GM23338 (cell line): ENCODE results near the gene EIF4E3. TPM values are rescaled to one million over a fixed set of nuclear protein-coding genes. Genes with fewer than 3 reads are reported as not detected.

ENCODE experiments used
- ATAC-seq: fragments of 200-7000 bp; cut with Tn5 transposase; 3 replicates; pipeline ENCODE4 v1.9.1; 2020
- DNase-seq: peaks from one replicate; pipeline ENCODE4 v3.0.0-alpha.2; 2015; ENCODE audit warnings: low spot score
- H2AFZ ChIP-seq: fragments of 200-600 bp; sonication (generic); 2 replicates; pipeline ENCODE4 v1.8.0; 2016; ENCODE audit warnings: antibody characterized with exemption, mild to moderate bottlenecking, moderate library complexity
- H3F3A ChIP-seq: fragments of 200-600 bp; sonication (generic); replicated peaks from 2 replicates; pipeline ENCODE4 v1.8.0; 2017; ENCODE audit warnings: antibody characterized with exemption, mixed run types, low read depth
- H3K27ac ChIP-seq: fragments of 200-600 bp; sonication (generic); 2 replicates; pipeline ENCODE4 v1.6.1; 2016; ENCODE audit warnings: low read depth
- H3K27me3 ChIP-seq: fragments of 200-600 bp; sonication (generic); 2 replicates; pipeline ENCODE4 v1.8.0; 2016; ENCODE audit warnings: mild to moderate bottlenecking, mixed run types, moderate library complexity; ENCODE audit not compliant: insufficient read depth
- H3K36me3 ChIP-seq: fragments of 200-600 bp; sonication (generic); 2 replicates; pipeline ENCODE4 v1.8.0; 2016; ENCODE audit warnings: mild to moderate bottlenecking; ENCODE audit not compliant: insufficient read depth
- H3K4me1 ChIP-seq: fragments of 200-600 bp; sonication (generic); 2 replicates; pipeline ENCODE4 v1.8.0; 2016; ENCODE audit warnings: mild to moderate bottlenecking, moderate library complexity; ENCODE audit not compliant: insufficient read depth
- H3K4me2 ChIP-seq: fragments of 200-600 bp; sonication (generic); 2 replicates; pipeline ENCODE4 v1.7.1; 2017; ENCODE audit warnings: mixed run types
- H3K4me3 ChIP-seq: fragments of 200-600 bp; sonication (generic); 2 replicates; pipeline ENCODE4 v1.6.1; 2016; ENCODE audit warnings: mixed run types
- H3K79me2 ChIP-seq: fragments of 200-600 bp; sonication (generic); replicated peaks from 2 replicates; pipeline ENCODE4 v1.8.0; 2017; ENCODE audit warnings: mild to moderate bottlenecking; ENCODE audit not compliant: insufficient read depth
- H3K9me2 ChIP-seq: fragments of 200-600 bp; sonication (generic); 2 replicates; pipeline ENCODE4 v1.8.0; 2017; ENCODE audit not compliant: insufficient read depth
- H4K20me1 ChIP-seq: fragments of 200-600 bp; sonication (generic); replicated peaks from 2 replicates; pipeline ENCODE4 v1.8.0; 2017; ENCODE audit warnings: mild to moderate bottlenecking; ENCODE audit not compliant: insufficient read depth
- H3K27ac Mint-ChIP-seq: 2 replicates; pipeline ENCODE4 v1.8.0; 2020; ENCODE audit warnings: inconsistent platforms, mild to moderate bottlenecking, moderate library complexity, mixed read lengths
- H3K27me3 Mint-ChIP-seq: 3 replicates; pipeline ENCODE4 v1.8.0; 2022; ENCODE audit warnings: low read depth, mild to moderate bottlenecking, moderate library complexity, mixed read lengths, inconsistent platforms; ENCODE audit not compliant: insufficient read depth, poor library complexity
- H3K36me3 Mint-ChIP-seq: 3 replicates; pipeline ENCODE4 v1.8.0; 2021; ENCODE audit warnings: low read depth, mild to moderate bottlenecking, inconsistent platforms, moderate library complexity, mixed read lengths
- H3K4me1 Mint-ChIP-seq: 3 replicates; pipeline ENCODE4 v1.8.0; 2020; ENCODE audit warnings: mild to moderate bottlenecking, inconsistent platforms, mixed read lengths
- H3K4me3 Mint-ChIP-seq: 3 replicates; pipeline ENCODE4 v1.8.0; 2021; ENCODE audit warnings: moderate library complexity, mild to moderate bottlenecking, inconsistent platforms, mixed read lengths
- H3K9me3 Mint-ChIP-seq: 3 replicates; pipeline ENCODE4 v1.8.0; 2020; ENCODE audit warnings: moderate library complexity, mild to moderate bottlenecking, inconsistent platforms, mixed read lengths
- CREB1 ChIP-seq: fragments of 250-450 bp; sonication (Bioruptor Pico); IDR thresholded peaks from 2 replicates; pipeline ENCODE4 v1.5.0; 2020; ENCODE audit warnings: low read depth, mild to moderate bottlenecking, moderate library complexity
- EZH2 ChIP-seq: fragments of 200-600 bp; sonication (generic); IDR thresholded peaks from one replicate; pipeline ENCODE4 v1.8.0; 2017; ENCODE audit warnings: antibody characterized with exemption, mild to moderate bottlenecking, low read depth; ENCODE audit not compliant: unreplicated experiment
- EZH2phosphoT487 ChIP-seq: fragments of 200-600 bp; sonication (generic); IDR thresholded peaks from one replicate; pipeline ENCODE4 v1.8.1; 2018; ENCODE audit warnings: antibody characterized with exemption; ENCODE audit not compliant: unreplicated experiment
- JUNB ChIP-seq: IDR thresholded peaks from one replicate; pipeline ENCODE4 v1.6.1; 2016; ENCODE audit warnings: antibody characterized with exemption; ENCODE audit not compliant: unreplicated experiment
- NANOG ChIP-seq: IDR thresholded peaks from 2 replicates; pipeline ENCODE4 v1.6.1; 2016; ENCODE audit warnings: antibody characterized with exemption, borderline replicate concordance
- POLR2AphosphoS5 ChIP-seq: IDR thresholded peaks from 2 replicates; pipeline ENCODE4 v1.6.1; 2016; ENCODE audit warnings: antibody characterized with exemption, low read depth
- STAT1 ChIP-seq: IDR thresholded peaks from one replicate; pipeline ENCODE4 v1.6.1; 2016; ENCODE audit warnings: antibody characterized with exemption; ENCODE audit not compliant: unreplicated experiment
- ZNF114 ChIP-seq: fragments of 250-450 bp; sonication (Bioruptor Pico); IDR thresholded peaks from 2 replicates; pipeline ENCODE4 v1.5.0; 2020; ENCODE audit warnings: mild to moderate bottlenecking, moderate library complexity
- ZNF331 ChIP-seq: fragments of 250-450 bp; sonication (Bioruptor Pico); IDR thresholded peaks from 2 replicates; pipeline ENCODE4 v1.5.0; 2020; ENCODE audit warnings: low read depth, mild to moderate bottlenecking, moderate library complexity
- polyA plus RNA-seq: library from polyadenylated mRNA; unstranded; fragments of >200 nt; fragmentation: Nextera tagmentation; extraction: Ambion mirVana; gene quantifications from 2 replicates; pipeline ENCODE4 v1.2.1, GENCODE V29; 2016
- total RNA-seq: library from RNA; depleted of rRNA; stranded (reverse); fragments of >200 nt; shearing (Covaris generic); gene quantifications from 2 replicates; pipeline ENCODE4 v1.2.3, GENCODE V29; 2014
- TF ChIP-seq, protein P1 (sequence below): fragments of 250-450 bp; sonication (Bioruptor Pico); IDR thresholded peaks from 2 replicates; pipeline ENCODE4 v1.5.0; 2020; ENCODE audit warnings: mild to moderate bottlenecking, moderate library complexity
- TF ChIP-seq, protein P2 (sequence below), 2 experiments: fragments of 200-600 bp in 1 of 2; sonication (generic) in 1 of 2; conservative IDR thresholded peaks; 2 replicates each; pipeline versions ENCODE4 v1.5.1 to v1.6.1; 2016 to 2017; ENCODE audit warnings: antibody characterized with exemption in 2 of 2, low read depth in 2 of 2, mild to moderate bottlenecking in 2 of 2, moderate library complexity in 1 of 2
- TF ChIP-seq, protein P3 (sequence below): IDR thresholded peaks from 2 replicates; pipeline ENCODE4 v1.6.1; 2016; ENCODE audit warnings: antibody characterized with exemption
- TF ChIP-seq, protein P4 (sequence below): IDR thresholded peaks from one replicate; pipeline ENCODE4 v1.6.1; 2018; ENCODE audit warnings: antibody characterized with exemption; ENCODE audit not compliant: unreplicated experiment

EIF4E3 gene
- total and polyA plus RNA-seq, 2 experiments from 2014 or later = 6.0 to 9.7 TPM

DNA sequence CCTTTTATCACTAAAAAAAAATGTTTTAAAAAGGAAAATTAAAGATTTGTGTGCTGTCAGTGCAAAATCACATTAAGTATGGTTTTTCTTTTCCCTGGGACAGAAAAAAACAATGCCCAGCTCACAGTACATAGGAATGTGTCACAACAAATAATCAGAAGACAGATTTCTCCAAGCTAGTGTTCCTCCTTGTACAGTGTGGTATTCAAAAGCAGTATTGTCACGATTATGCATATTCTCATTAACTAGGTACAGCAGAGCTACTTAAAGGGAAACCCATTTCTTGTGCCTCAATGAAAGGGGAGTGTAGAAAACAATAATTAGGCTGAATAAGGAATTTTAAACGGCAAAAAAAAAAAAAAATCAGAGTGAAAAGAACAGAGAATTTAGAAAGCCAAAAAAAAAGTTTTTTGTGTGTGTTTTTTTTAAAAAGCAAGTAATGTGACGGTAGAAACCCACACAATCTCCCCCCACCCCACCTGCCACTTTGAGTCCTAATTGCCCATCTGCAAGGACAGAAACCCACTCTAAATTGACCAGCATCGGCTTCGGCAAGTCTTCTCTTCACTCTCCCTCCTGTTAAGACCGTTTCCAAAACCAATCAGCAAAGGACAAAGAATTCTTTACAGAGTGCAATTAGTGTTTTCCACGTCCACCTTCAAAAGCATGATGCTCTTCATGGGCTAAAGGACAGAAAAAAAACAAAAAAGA lies 41.0 kb downstream of the EIF4E3 start:
- Histone ChIP-seq H3K4me2 (no peak overlapping the region; the same call in 1 of the 2 replicates), H3K9me2 (no peaks in the 10 kb centered on the region), H3K36me3 (no peaks in the 10 kb centered on the region), H3K79me2 (no peaks in the 10 kb centered on the region), H4K20me1 (no peaks in the 10 kb centered on the region), H3K4me3 (no peak overlapping the region), H3K27ac (peak overlapping the region; percentile 52; the same call in 1 of the 2 replicates), H3K27me3 (no peaks in the 10 kb centered on the region), H2AFZ (no peak overlapping the region), H3K4me1 (peaks cover 32% of the 10 kb centered on the region), H3F3A (no peaks in the 10 kb centered on the region)
- H3K4me1 Mint-ChIP-seq = peaks cover 49% of the 10 kb centered on the region
- H3K9me3 Mint-ChIP-seq = no peaks in the 10 kb centered on the region
- no peak overlapping the region for H3K4me3 Mint-ChIP-seq
- ATAC-seq (no peak), DNase-seq (no peak)
- peaks cover 6% of the 10 kb centered on the region; the same call in 2 of the 3 replicates for H3K36me3 Mint-ChIP-seq
- peak overlapping the region; percentile 23 for H3K27ac Mint-ChIP-seq
- no peaks in the 10 kb centered on the region for H3K27me3 Mint-ChIP-seq
- TF ChIP-seq CREB1 (CRISPR knock-in tag) (no peak), JUNB (no peak), EZH2phosphoT487 (no peak), EZH2 (no peak), POLR2AphosphoS5 (no peak), NANOG (no peak), ZNF331 (CRISPR knock-in tag) (no peak), ZNF114 (no peak), STAT1 (no peak)
- TF ChIP-seq, protein P1, sequence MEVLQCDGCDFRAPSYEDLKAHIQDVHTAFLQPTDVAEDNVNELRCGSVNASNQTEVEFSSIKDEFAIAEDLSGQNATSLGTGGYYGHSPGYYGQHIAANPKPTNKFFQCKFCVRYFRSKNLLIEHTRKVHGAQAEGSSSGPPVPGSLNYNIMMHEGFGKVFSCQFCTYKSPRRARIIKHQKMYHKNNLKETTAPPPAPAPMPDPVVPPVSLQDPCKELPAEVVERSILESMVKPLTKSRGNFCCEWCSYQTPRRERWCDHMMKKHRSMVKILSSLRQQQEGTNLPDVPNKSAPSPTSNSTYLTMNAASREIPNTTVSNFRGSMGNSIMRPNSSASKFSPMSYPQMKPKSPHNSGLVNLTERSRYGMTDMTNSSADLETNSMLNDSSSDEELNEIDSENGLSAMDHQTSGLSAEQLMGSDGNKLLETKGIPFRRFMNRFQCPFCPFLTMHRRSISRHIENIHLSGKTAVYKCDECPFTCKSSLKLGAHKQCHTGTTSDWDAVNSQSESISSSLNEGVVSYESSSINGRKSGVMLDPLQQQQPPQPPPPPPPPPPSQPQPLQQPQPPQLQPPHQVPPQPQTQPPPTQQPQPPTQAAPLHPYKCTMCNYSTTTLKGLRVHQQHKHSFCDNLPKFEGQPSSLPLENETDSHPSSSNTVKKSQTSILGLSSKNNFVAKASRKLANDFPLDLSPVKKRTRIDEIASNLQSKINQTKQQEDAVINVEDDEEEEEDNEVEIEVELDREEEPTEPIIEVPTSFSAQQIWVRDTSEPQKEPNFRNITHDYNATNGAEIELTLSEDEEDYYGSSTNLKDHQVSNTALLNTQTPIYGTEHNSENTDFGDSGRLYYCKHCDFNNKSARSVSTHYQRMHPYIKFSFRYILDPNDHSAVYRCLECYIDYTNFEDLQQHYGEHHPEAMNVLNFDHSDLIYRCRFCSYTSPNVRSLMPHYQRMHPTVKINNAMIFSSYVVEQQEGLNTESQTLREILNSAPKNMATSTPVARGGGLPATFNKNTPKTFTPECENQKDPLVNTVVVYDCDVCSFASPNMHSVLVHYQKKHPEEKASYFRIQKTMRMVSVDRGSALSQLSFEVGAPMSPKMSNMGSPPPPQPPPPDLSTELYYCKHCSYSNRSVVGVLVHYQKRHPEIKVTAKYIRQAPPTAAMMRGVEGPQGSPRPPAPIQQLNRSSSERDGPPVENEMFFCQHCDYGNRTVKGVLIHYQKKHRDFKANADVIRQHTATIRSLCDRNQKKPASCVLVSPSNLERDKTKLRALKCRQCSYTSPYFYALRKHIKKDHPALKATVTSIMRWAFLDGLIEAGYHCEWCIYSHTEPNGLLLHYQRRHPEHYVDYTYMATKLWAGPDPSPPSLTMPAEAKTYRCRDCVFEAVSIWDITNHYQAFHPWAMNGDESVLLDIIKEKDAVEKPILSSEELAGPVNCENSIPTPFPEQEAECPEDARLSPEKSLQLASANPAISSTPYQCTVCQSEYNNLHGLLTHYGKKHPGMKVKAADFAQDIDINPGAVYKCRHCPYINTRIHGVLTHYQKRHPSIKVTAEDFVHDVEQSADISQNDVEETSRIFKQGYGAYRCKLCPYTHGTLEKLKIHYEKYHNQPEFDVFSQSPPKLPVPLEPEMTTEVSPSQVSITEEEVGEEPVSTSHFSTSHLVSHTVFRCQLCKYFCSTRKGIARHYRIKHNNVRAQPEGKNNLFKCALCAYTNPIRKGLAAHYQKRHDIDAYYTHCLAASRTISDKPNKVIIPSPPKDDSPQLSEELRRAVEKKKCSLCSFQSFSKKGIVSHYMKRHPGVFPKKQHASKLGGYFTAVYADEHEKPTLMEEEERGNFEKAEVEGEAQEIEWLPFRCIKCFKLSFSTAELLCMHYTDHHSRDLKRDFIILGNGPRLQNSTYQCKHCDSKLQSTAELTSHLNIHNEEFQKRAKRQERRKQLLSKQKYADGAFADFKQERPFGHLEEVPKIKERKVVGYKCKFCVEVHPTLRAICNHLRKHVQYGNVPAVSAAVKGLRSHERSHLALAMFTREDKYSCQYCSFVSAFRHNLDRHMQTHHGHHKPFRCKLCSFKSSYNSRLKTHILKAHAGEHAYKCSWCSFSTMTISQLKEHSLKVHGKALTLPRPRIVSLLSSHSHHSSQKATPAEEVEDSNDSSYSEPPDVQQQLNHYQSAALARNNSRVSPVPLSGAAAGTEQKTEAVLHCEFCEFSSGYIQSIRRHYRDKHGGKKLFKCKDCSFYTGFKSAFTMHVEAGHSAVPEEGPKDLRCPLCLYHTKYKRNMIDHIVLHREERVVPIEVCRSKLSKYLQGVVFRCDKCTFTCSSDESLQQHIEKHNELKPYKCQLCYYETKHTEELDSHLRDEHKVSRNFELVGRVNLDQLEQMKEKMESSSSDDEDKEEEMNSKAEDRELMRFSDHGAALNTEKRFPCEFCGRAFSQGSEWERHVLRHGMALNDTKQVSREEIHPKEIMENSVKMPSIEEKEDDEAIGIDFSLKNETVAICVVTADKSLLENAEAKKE (CRISPR knock-in tag) = no peak
- TF ChIP-seq, protein P2, sequence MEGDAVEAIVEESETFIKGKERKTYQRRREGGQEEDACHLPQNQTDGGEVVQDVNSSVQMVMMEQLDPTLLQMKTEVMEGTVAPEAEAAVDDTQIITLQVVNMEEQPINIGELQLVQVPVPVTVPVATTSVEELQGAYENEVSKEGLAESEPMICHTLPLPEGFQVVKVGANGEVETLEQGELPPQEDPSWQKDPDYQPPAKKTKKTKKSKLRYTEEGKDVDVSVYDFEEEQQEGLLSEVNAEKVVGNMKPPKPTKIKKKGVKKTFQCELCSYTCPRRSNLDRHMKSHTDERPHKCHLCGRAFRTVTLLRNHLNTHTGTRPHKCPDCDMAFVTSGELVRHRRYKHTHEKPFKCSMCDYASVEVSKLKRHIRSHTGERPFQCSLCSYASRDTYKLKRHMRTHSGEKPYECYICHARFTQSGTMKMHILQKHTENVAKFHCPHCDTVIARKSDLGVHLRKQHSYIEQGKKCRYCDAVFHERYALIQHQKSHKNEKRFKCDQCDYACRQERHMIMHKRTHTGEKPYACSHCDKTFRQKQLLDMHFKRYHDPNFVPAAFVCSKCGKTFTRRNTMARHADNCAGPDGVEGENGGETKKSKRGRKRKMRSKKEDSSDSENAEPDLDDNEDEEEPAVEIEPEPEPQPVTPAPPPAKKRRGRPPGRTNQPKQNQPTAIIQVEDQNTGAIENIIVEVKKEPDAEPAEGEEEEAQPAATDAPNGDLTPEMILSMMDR (conservative IDR thresholded peaks at IDR 0.05; ENCODE audit: low read depth in 2 of 2) = no peak
- TF ChIP-seq, protein P3, sequence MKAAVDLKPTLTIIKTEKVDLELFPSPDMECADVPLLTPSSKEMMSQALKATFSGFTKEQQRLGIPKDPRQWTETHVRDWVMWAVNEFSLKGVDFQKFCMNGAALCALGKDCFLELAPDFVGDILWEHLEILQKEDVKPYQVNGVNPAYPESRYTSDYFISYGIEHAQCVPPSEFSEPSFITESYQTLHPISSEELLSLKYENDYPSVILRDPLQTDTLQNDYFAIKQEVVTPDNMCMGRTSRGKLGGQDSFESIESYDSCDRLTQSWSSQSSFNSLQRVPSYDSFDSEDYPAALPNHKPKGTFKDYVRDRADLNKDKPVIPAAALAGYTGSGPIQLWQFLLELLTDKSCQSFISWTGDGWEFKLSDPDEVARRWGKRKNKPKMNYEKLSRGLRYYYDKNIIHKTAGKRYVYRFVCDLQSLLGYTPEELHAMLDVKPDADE = no peak
- TF ChIP-seq, protein P4, sequence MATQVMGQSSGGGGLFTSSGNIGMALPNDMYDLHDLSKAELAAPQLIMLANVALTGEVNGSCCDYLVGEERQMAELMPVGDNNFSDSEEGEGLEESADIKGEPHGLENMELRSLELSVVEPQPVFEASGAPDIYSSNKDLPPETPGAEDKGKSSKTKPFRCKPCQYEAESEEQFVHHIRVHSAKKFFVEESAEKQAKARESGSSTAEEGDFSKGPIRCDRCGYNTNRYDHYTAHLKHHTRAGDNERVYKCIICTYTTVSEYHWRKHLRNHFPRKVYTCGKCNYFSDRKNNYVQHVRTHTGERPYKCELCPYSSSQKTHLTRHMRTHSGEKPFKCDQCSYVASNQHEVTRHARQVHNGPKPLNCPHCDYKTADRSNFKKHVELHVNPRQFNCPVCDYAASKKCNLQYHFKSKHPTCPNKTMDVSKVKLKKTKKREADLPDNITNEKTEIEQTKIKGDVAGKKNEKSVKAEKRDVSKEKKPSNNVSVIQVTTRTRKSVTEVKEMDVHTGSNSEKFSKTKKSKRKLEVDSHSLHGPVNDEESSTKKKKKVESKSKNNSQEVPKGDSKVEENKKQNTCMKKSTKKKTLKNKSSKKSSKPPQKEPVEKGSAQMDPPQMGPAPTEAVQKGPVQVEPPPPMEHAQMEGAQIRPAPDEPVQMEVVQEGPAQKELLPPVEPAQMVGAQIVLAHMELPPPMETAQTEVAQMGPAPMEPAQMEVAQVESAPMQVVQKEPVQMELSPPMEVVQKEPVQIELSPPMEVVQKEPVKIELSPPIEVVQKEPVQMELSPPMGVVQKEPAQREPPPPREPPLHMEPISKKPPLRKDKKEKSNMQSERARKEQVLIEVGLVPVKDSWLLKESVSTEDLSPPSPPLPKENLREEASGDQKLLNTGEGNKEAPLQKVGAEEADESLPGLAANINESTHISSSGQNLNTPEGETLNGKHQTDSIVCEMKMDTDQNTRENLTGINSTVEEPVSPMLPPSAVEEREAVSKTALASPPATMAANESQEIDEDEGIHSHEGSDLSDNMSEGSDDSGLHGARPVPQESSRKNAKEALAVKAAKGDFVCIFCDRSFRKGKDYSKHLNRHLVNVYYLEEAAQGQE = no peak
